Aortic smooth muscle cell (primary cell): Measurements from ENCODE around the gene PSG11. TPM values are rescaled to one million over a fixed set of nuclear protein-coding genes. Genes with fewer than 3 reads are reported as not detected.

Experiments
- total RNA-seq: library from RNA; depleted of rRNA; stranded (reverse); fragments of >200 nt; gene quantifications from 2 replicates; pipeline ENCODE4 v1.2.3, GENCODE V29; 2014

The PSG11 gene
- not detected in 2 replicates for total RNA-seq

GRCh38 chr19:43026369-43026768, at the start of gene PSG11:
Gene PSG11 (minus strand): TSS chr19:43026469. CDS start chr19:43026372, 97 bp downstream.

Other genes with a start within 250 kb of the PSG11 start
- gene PSG1, start 146.8 kb downstream of the PSG11 start, total RNA-seq: 0.12 TPM in 1 of 2 replicates, not detected in the other
- not detected in 2 replicates for gene PSG6, start 108.6 kb downstream of the PSG11 start, total RNA-seq
- not detected in 2 replicates for gene PSG7, start 89.3 kb downstream of the PSG11 start, total RNA-seq
- gene PSG2, start 56.2 kb upstream of the PSG11 start, total RNA-seq: not detected in 2 replicates
- gene PSG5, start 160.1 kb upstream of the PSG11 start, total RNA-seq: 0.12 TPM in 1 of 2 replicates, not detected in the other
- gene PSG4, start 179.2 kb upstream of the PSG11 start, total RNA-seq: 0.53 and 0.81 TPM in 2 replicates
- not detected in 2 replicates for gene PSG9, start 243.1 kb upstream of the PSG11 start, total RNA-seq